Suppressor macrophage treated with lipopolysaccharide for 4 hours (primary cell): ENCODE data around the gene PLEKHG3.

Experiments used
- DNase-seq: peaks from one replicate; pipeline ENCODE4 v3.0.0-alpha.2; 2020

Gene PLEKHG3

DNA sequence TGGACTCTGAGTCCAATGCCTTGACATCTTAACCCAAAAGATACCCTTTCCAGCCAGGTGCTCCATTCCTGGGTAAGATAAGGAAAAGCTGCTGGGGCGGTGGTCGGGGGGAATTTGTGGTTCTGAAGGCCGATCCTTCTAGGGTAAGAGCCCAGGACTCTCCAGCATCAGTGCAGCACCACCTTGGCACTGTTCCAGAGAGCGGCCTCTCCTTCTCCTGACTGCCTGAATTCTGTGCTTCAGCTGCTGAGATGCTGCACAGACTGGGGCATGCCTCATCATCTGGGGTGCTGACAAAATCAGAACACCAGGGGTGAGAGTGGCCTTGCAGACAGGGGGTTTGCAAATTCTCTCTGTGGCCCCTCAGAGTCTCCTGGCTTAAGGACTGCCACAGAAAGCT lies 88.0 kb downstream of the PLEKHG3 start:
- DNase-seq = no peak

DNA sequence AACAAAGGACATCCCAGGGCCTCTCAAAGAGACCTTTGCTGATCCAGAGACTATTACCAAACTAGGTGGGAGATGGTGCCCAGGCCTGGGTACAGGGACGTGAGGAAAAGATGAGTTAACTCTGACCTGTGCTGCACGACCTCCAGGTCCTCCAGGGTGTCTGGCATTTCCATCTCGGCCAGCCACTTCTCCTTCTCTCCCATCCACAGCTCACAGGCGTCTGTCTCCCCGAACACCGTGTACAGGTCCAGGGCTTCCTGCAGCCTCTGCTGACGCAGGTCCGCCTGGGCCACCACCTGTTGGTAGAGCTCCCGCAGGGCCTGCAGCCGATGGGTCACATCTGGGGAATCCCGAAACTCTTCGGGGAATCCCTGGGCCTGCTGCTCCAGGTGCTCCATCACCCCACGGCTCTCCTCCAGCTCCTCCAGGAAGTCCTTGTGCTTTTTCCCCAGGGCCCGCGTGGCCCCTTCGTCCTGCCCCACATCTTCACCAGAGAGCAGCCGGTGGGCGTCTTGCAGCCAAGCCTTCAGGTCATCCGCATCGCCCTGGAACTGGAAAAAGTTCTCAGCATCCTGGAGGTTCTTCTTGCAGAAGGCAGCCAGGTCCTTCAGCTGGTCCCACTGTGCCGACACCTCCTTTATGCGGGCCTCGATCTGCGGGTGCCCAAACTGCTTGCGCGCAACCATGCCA lies 88.8 kb downstream of the PLEKHG3 start:
- no peak for DNase-seq

DNA sequence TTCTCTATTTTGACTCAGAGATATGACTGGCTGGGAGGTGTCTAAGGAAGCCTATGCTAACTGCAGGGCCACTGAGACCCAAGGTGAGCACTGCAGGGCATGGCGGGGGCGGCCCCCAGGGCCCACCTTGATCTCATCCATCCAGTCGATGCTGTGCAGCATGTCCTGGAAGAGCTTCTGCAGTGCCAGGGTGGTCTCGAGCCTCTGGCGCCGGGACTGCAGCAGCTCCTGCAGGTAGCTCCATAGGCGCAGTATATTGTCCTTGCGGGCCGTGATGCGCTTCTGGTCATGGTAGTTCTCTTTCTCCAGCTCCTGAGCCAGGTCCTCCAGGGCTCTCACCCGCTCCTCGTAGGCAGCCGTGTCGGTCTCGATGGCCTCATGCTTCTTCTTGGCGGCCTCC lies 91.0 kb downstream of the PLEKHG3 start:
- DNase-seq = no peak

DNA sequence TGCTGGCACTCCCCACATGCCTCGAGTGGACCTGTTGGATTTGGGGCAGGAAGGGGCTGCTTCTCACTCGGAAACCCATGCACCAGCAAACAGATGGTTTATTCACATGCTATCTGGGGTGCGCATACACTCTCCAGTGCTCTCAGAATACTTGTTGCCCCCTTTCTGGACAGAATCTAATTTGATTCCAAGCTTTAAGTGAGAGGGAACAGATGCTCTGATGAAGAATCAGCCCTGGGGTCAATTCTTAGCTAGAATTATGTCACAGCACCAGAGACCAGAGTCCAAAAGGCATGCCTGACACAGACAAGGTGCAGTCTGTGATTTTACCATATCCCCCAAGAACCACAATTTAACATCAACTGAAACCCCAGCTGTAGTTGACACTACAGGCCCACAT lies 91.7 kb downstream of the PLEKHG3 start:
- no peak for DNase-seq

DNA sequence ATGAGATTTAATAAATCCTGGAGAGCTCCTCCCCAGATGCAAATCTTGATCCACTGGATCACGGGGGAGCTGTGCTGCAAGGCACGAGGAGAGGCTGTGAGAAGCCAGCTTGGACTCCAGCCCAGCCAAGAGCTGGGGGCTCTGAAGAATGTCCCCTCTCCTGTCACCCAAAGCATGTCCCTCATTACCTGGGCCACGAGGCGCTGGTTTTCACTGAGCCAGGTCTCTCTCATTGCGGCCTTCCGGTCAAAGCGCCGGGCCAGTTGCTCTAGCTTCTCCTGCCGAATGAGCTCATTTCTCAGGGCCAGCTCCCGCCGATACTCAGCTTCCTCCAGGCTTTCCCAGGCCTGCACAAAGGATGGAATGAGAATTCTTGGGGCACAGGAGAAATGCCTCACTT lies 92.1 kb downstream of the PLEKHG3 start:
- no peak for DNase-seq

DNA sequence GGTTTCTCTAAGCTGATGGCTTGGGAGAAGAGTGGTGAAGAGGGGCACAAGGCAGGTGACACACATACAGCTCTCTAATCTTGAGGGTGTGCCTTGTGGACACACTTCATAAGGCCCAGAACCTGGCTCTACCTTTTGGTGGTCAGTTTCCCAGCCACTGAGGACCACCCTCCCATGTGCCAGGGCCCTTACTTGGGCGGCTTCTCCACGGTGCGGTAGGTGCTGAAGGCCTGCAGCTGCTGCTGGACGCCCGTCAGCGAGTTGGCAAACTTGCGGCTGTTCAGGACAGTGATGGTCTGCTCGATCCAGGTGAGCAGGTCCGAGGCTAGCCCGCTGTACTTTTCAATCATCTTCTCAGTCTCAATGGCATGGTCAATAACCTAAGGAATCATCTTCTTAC lies 95.3 kb downstream of the PLEKHG3 start:
- DNase-seq = no peak
